ELR (cell line): ENCODE measurements around the gene SFT2D3.

ENCODE experiments used
- DNase-seq: peaks from one replicate; pipeline ENCODE4 v3.0.0-alpha.2; 2015; ENCODE audit warnings: low read depth

The SFT2D3 gene

GRCh38 chr2:127747621-127748020, 46.3 kb downstream of the SFT2D3 start:
- no peak for DNase-seq

GRCh38 chr2:127749537-127749936, 48.2 kb downstream of the SFT2D3 start:
- DNase-seq = peak; percentile 50

- no peak for DNase-seq
Measured at GRCh38 chr2:127753374-127753773, 52.1 kb downstream of the SFT2D3 start.

GRCh38 chr2:127754186-127754585, 52.9 kb downstream of the SFT2D3 start:
- no peak for DNase-seq
